Esophagus squamous epithelium (tissue), 4 donors: ENCODE data around the gene CDYL.

ENCODE experiments used
- POLR2A ChIP-seq, 4 donors: fragments of 450-650 bp; IDR thresholded peaks; one replicate each; pipeline ENCODE4 v1.6.1; 2017; ENCODE audit warnings: antibody characterized with exemption in 4 of 4, mild to moderate bottlenecking in 4 of 4, moderate library complexity in 3 of 4
- TF ChIP-seq, protein P1 (sequence below), 6 experiments: fragments of 450-650 bp in 4 of 6; fragments of 200-600 bp in 2 of 6; sonication (generic) in 2 of 6; IDR thresholded peaks; one replicate each; pipeline ENCODE4 v1.5.1; 2016 to 2019; ENCODE audit warnings: antibody characterized with exemption in 6 of 6, mild to moderate bottlenecking in 4 of 6, moderate library complexity in 4 of 6

DNA sequence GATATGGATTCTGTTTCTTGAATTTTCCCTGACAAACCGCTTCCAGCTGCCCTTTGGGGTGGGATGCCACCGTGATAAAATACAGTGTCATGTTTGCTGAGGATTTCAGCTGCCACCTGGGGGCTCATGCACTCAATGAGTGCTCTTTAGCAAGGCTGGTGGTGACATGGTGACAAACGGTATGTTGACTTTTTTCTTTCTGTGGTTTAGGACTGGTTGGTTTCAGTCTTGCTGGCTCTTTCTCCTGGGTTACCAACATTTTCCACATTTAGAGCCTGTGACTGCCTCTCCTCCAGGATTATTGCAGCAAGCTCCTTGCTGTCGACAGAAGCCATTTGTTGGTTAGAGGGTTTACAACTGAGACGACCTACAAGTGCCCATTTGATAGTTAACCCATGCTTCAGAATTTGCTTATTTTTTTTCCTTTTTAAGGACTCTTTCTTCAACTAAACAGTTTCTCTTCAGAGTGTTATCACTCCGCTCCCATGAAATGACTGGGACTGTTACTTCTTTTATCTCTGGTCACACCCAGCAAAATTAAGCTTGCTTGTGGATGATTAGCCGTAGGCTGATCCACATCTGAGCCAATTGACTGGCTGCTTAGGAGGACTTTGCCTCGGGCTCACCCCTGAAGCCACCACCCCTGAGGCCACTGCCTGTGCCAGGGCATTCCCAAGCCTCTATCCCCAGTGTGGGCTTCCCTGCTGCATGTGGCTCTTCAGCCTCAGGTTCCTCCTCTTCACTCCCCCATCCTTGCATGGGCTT, 48.4 kb upstream of the CDYL start:
- TF ChIP-seq, protein P1, sequence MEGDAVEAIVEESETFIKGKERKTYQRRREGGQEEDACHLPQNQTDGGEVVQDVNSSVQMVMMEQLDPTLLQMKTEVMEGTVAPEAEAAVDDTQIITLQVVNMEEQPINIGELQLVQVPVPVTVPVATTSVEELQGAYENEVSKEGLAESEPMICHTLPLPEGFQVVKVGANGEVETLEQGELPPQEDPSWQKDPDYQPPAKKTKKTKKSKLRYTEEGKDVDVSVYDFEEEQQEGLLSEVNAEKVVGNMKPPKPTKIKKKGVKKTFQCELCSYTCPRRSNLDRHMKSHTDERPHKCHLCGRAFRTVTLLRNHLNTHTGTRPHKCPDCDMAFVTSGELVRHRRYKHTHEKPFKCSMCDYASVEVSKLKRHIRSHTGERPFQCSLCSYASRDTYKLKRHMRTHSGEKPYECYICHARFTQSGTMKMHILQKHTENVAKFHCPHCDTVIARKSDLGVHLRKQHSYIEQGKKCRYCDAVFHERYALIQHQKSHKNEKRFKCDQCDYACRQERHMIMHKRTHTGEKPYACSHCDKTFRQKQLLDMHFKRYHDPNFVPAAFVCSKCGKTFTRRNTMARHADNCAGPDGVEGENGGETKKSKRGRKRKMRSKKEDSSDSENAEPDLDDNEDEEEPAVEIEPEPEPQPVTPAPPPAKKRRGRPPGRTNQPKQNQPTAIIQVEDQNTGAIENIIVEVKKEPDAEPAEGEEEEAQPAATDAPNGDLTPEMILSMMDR (IDR thresholded peaks at IDR 0.05) = no peak
- TF ChIP-seq POLR2A (IDR thresholded peaks at IDR 0.05) = no peak
